Left ventricle myocardium superior (tissue), 1 donor: Measurements from ENCODE around the gene MCF2L2. TPM values are rescaled to one million over a fixed set of nuclear protein-coding genes. Genes with fewer than 3 reads are reported as not detected.

Experiments
- ATAC-seq: fragments of 200-7000 bp; cut with Tn5 transposase; one replicate; pipeline ENCODE4 v1.9.1; 2020; ENCODE audit warnings: mild to moderate bottlenecking, moderate library complexity
- DNase-seq: peaks from one replicate; pipeline ENCODE4 v3.0.0-alpha.2; 2020
- intact Hi-C: fragments of 100-400 bp; cut with micrococcal nuclease; formaldehyde crosslinking; loops from one replicate; pipeline ENCODE4 v1.11.0; 2022
- total RNA-seq: library from RNA; stranded (reverse); fragmentation: NEBNext Ultra II Directional; extraction: Animal tissue kit (Norgen Biotek cat#: 25700); gene quantifications from one replicate; pipeline ENCODE4 v1.2.1, GENCODE V29; 2021
- donor health status: DM: no; HTN: yes; CAD: no; lungs with severe emphysema.

Gene MCF2L2
- total RNA-seq, 1 donor from 2014 or later = 0.25 TPM

GRCh38 chr3:183285318-183285717, 143.1 kb downstream of the MCF2L2 start:
- DNase-seq (no peak), ATAC-seq (no peak)
- intact Hi-C loops = no loop called here

- ATAC-seq (no peak), DNase-seq (no peak)
- intact Hi-C loops = no loop called here
Measured at GRCh38 chr3:183284570-183284969, 143.8 kb downstream of the MCF2L2 start.

GRCh38 chr3:183283886-183284285, 144.5 kb downstream of the MCF2L2 start:
- intact Hi-C loops = no loop called here
- no peak for DNase-seq
- no peak for ATAC-seq

- no peak for ATAC-seq
- no peak for DNase-seq
- intact Hi-C loops = no loop called here
Measured at GRCh38 chr3:183281126-183281797, 147.2 kb downstream of the MCF2L2 start.

GRCh38 chr3:183279371-183279770, 149.0 kb downstream of the MCF2L2 start:
- ATAC-seq (no peak), DNase-seq (no peak)
- intact Hi-C loops = no loop called here

- intact Hi-C loops = no loop called here
- no peak for ATAC-seq
- DNase-seq = no peak
Measured at GRCh38 chr3:183278479-183279088, 149.8 kb downstream of the MCF2L2 start.

- no peak for ATAC-seq
- intact Hi-C loops = no loop called here
- DNase-seq = no peak
Measured at GRCh38 chr3:183277260-183277659, 151.2 kb downstream of the MCF2L2 start.

- ATAC-seq = no peak
- intact Hi-C loops = no loop called here
- no peak for DNase-seq
Measured at GRCh38 chr3:183275937-183276336, 152.5 kb downstream of the MCF2L2 start.

- ATAC-seq (peak; percentile 56), DNase-seq (no peak)
- intact Hi-C loops = no loop called here
Measured at GRCh38 chr3:183275418-183275817, 153.0 kb downstream of the MCF2L2 start.

GRCh38 chr3:183274609-183275008, 153.8 kb downstream of the MCF2L2 start:
- no peak for DNase-seq
- ATAC-seq = no peak
- intact Hi-C loops = no loop called here

- DNase-seq (no peak), ATAC-seq (no peak)
- intact Hi-C loops = no loop called here
Measured at GRCh38 chr3:183272791-183273190, 155.6 kb downstream of the MCF2L2 start.

GRCh38 chr3:183272142-183272541, 156.3 kb downstream of the MCF2L2 start:
- intact Hi-C loops = no loop called here
- DNase-seq = no peak
- ATAC-seq = no peak

- intact Hi-C loops = no loop called here
- no peak for DNase-seq
- no peak for ATAC-seq
Measured at GRCh38 chr3:183270344-183270743, 158.1 kb downstream of the MCF2L2 start.

- DNase-seq (no peak), ATAC-seq (no peak)
- intact Hi-C loops = no loop called here
Measured at GRCh38 chr3:183269345-183269744, 159.1 kb downstream of the MCF2L2 start.

GRCh38 chr3:183268366-183268765, 160.1 kb downstream of the MCF2L2 start:
- DNase-seq (no peak), ATAC-seq (no peak)
- intact Hi-C loops = no loop called here

GRCh38 chr3:183267140-183267539, 161.3 kb downstream of the MCF2L2 start:
- no peak for ATAC-seq
- intact Hi-C loops = no loop called here

GRCh38 chr3:183266454-183266853, 162.0 kb downstream of the MCF2L2 start:
- ATAC-seq (no peak), DNase-seq (no peak)
- intact Hi-C loops = no loop called here

More at GRCh38 chr3:183267140-183267539, 161.3 kb downstream of the MCF2L2 start:
- no peak for DNase-seq

GRCh38 chr3:183265834-183266417, 162.5 kb downstream of the MCF2L2 start:
- ATAC-seq (no peak), DNase-seq (no peak)
- intact Hi-C loops = no loop called here

GRCh38 chr3:183265157-183265642, 163.2 kb downstream of the MCF2L2 start:
- peak; percentile 44 for DNase-seq
- intact Hi-C loops = no loop called here
- peak; percentile 76 for ATAC-seq

- ATAC-seq = no peak
- intact Hi-C loops = no loop called here
Measured at GRCh38 chr3:183264268-183264667, 164.2 kb downstream of the MCF2L2 start.

More at GRCh38 chr3:183264268-183264667, 164.2 kb downstream of the MCF2L2 start:
- no peak for DNase-seq
